Measurements from ENCODE around the gene HPCAL1. TPM values are rescaled to one million over a fixed set of nuclear protein-coding genes. Genes with fewer than 3 reads are reported as not detected.

The HPCAL1 gene
- total RNA-seq, 2 donors from 2014 or later = 41.0 to 66.3 TPM

GRCh38 chr2:10264506-10265328 is 38.0 kb upstream of the HPCAL1 start:
- peak in 1 of 4 donors; percentile 9 for DNase-seq

GRCh38 chr2:10265329-10266132 is 37.2 kb upstream of the HPCAL1 start:
- Histone ChIP-seq H3K27me3 (no peaks in the 10 kb centered on the region), H3K27ac (no peak overlapping the region), H3K4me1 (peaks cover 22% of the 10 kb centered on the region), H3K4me3 (no peak overlapping the region), H3K36me3 (replicated peaks in 1 of 2; ENCODE audit: insufficient read depth in 1 of 2, low read depth in 2 of 2) (no peaks in the 10 kb centered on the region), H3K9me3 (no peaks in the 10 kb centered on the region)
- TF ChIP-seq CTCF (IDR thresholded peaks at IDR 0.05) = no peak
- no peak for TF ChIP-seq POLR2A (IDR thresholded peaks at IDR 0.05)
- intact Hi-C loops (cut with DNase I) = no loop called here
- DNase-seq = peak in 2 of 4 donors; percentile 8 to 9
- ATAC-seq = no peak
- WGBS, 2 donors = 87 to 97% methylated on average over 5 to 18 of the region's 18 CpGs

More at GRCh38 chr2:10264506-10265328, 38.0 kb upstream of the HPCAL1 start:
- Histone ChIP-seq H3K36me3 (replicated peaks in 1 of 2; ENCODE audit: insufficient read depth in 1 of 2, low read depth in 2 of 2) (no peaks in the 10 kb centered on the region), H3K4me3 (no peak overlapping the region), H3K27ac (no peak overlapping the region), H3K4me1 (peaks cover 14% of the 10 kb centered on the region), H3K27me3 (no peaks in the 10 kb centered on the region), H3K9me3 (no peaks in the 10 kb centered on the region)
- ATAC-seq = no peak
- TF ChIP-seq POLR2A (IDR thresholded peaks at IDR 0.05) (no peak), CTCF (IDR thresholded peaks at IDR 0.05) (no peak)
- 75 to 86% methylated on average over 23 to 26 of the region's 26 CpGs for WGBS, 2 donors
- intact Hi-C loops (cut with DNase I) = no loop called here

DNA sequence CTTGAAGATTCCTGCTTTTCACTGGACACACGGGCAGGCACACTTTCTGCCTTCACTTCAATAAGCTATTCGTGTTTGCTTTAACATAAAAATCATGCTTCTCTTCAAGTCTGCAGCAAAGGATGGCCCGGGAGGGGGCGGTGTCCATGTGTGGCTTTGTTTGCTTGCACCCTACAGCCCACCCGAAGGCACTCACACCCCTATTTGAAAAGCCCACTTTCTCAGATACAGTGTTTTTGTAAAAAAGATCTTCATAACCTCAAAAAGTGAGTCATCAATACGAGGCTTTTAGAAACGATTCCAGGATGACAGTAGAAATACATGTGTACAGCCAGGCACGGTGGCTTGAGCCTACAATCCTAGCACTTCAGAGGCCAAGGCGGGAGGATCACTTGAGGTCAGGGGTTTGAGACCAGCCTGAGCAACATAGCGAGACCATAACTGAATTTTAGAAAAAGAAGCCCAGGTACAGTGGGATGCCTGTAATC is 36.5 kb upstream of the HPCAL1 start:
- intact Hi-C loops (cut with DNase I) = no loop called here
- no peaks in the 10 kb centered on the region for H3K9me3 ChIP-seq
- no peak for TF ChIP-seq POLR2A (IDR thresholded peaks at IDR 0.05)
- no peak for TF ChIP-seq CTCF (IDR thresholded peaks at IDR 0.05)
- H3K27me3 ChIP-seq = no peaks in the 10 kb centered on the region
- DNase-seq (no peak), ATAC-seq (no peak)
- H3K27ac ChIP-seq = no peak overlapping the region
- no peaks in the 10 kb centered on the region for H3K36me3 ChIP-seq (replicated peaks in 1 of 2; ENCODE audit: insufficient read depth in 1 of 2, low read depth in 2 of 2)
- H3K4me3 ChIP-seq = no peak overlapping the region
- H3K4me1 ChIP-seq = peaks cover 29% of the 10 kb centered on the region
- 84 to 88% methylated on average over 10 of the region's 10 CpGs for WGBS, 2 donors

DNA sequence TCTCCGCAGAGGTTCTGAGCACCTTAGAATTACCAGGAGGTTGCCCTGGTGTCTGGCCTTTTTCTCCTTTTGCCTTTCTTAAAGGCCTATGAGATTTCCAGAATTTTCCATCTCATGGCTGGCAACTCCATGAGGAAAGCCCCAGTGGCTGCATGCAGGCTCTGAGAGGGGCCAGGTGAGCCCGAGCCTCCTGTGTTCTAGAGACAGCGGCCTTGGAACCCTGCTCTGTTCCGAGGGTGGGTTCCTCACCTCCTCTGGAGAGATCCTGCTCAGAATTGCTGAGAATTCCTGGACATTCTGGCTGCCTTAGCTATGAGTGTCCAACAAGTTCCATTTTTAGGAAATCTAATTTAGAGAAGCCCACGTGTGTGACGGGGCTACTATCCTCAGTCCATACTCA is 35.7 kb upstream of the HPCAL1 start:
- peaks cover 37% of the 10 kb centered on the region for H3K4me1 ChIP-seq
- TF ChIP-seq POLR2A (IDR thresholded peaks at IDR 0.05) = no peak
- no peak for TF ChIP-seq CTCF (IDR thresholded peaks at IDR 0.05)
- no peak for ATAC-seq
- H3K36me3 ChIP-seq (replicated peaks in 1 of 2; ENCODE audit: insufficient read depth in 1 of 2, low read depth in 2 of 2) = no peaks in the 10 kb centered on the region
- no peaks in the 10 kb centered on the region for H3K9me3 ChIP-seq
- DNase-seq = peak in 1 of 4 donors; percentile 5
- peak overlapping the region in 2 of 4 donors; percentile 60 to 78 for H3K27ac ChIP-seq
- intact Hi-C loops (cut with DNase I) = no loop called here
- no peak overlapping the region for H3K4me3 ChIP-seq
- WGBS, 2 donors = 80 to 92% methylated on average over 4 to 6 of the region's 6 CpGs
- no peaks in the 10 kb centered on the region for H3K27me3 ChIP-seq

Data from body of pancreas (tissue), 4 donors.